NCI-H510A treated with DMSO at 0.1 percent for 48 hours (cell line): Measurements from ENCODE around the gene IDNK.

ENCODE experiments used
- DNase-seq: peaks from one replicate; lab custom pipeline; 2025; lab: John Stamatoyannopoulos, UW

IDNK gene

GRCh38 chr9:83633676-83634075 lies 10.7 kb downstream of the IDNK start:
- no peak for DNase-seq

GRCh38 chr9:83636813-83637212 lies 13.9 kb downstream of the IDNK start:
- DNase-seq = no peak

- DNase-seq = no peak
Measured at GRCh38 chr9:83637389-83637788, 14.4 kb downstream of the IDNK start.

GRCh38 chr9:83639266-83639665 lies 16.3 kb downstream of the IDNK start:
- no peak for DNase-seq

GRCh38 chr9:83642793-83643192 lies 19.9 kb downstream of the IDNK start:
- DNase-seq = no peak

- DNase-seq = no peak
Measured at GRCh38 chr9:83646500-83647239, 23.7 kb downstream of the IDNK start.

- DNase-seq = peak; percentile 63
Measured at GRCh38 chr9:83649080-83649479, 26.1 kb downstream of the IDNK start.

- DNase-seq = no peak
Measured at GRCh38 chr9:83649515-83649914, 26.6 kb downstream of the IDNK start.

- DNase-seq = no peak
Measured at GRCh38 chr9:83651558-83651957, 28.6 kb downstream of the IDNK start.

- no peak for DNase-seq
Measured at GRCh38 chr9:83652433-83652832, 29.5 kb downstream of the IDNK start.

GRCh38 chr9:83655433-83655832 lies 32.5 kb downstream of the IDNK start:
- no peak for DNase-seq

- DNase-seq = no peak
Measured at GRCh38 chr9:83656032-83656680, 33.2 kb downstream of the IDNK start.

- DNase-seq = no peak
Measured at GRCh38 chr9:83656952-83657351, 34.0 kb downstream of the IDNK start.

GRCh38 chr9:83662933-83663332 lies 40.0 kb downstream of the IDNK start:
- DNase-seq = no peak

- no peak for DNase-seq
Measured at GRCh38 chr9:83665580-83666200, 42.7 kb downstream of the IDNK start.

- DNase-seq = no peak
Measured at GRCh38 chr9:83669067-83669466, 46.1 kb downstream of the IDNK start.

- DNase-seq = no peak
Measured at GRCh38 chr9:83670381-83670780, 47.4 kb downstream of the IDNK start.

- no peak for DNase-seq
Measured at GRCh38 chr9:83671451-83671850, 48.5 kb downstream of the IDNK start.

- DNase-seq = no peak
Measured at GRCh38 chr9:83675466-83675865, 52.5 kb downstream of the IDNK start.

GRCh38 chr9:83677596-83677995 lies 54.7 kb downstream of the IDNK start:
- DNase-seq = no peak

- DNase-seq = no peak
Measured at GRCh38 chr9:83680233-83680632, 57.3 kb downstream of the IDNK start.

GRCh38 chr9:83681490-83681889 lies 58.5 kb downstream of the IDNK start:
- DNase-seq = no peak

GRCh38 chr9:83688921-83689320 lies 66.0 kb downstream of the IDNK start:
- DNase-seq = no peak
